GM19452 (cell line): Measurements from ENCODE around the gene NCR3LG1.
A peak's percentile ranks its signal among the peaks of the same experiment; 100 is the strongest.

Experiments used
- ATAC-seq: cut with Tn5 transposase; IDR thresholded peaks from one replicate; pipeline ENCODE4 v1.9.1; 2021; ENCODE audit not compliant: unreplicated experiment

NCR3LG1 gene

GRCh38 chr11:17392872-17393271 is 41.3 kb downstream of the NCR3LG1 start:
- ATAC-seq: no peak

GRCh38 chr11:17393472-17393871 is 41.9 kb downstream of the NCR3LG1 start:
- no peak for ATAC-seq

- ATAC-seq: no peak
Observed at GRCh38 chr11:17394743-17395390, 43.3 kb downstream of the NCR3LG1 start.

- no peak for ATAC-seq
Observed at GRCh38 chr11:17395554-17395961, 44.0 kb downstream of the NCR3LG1 start.

- no peak for ATAC-seq
Observed at GRCh38 chr11:17395978-17396377, 44.4 kb downstream of the NCR3LG1 start.

- no peak for ATAC-seq
Observed at GRCh38 chr11:17396598-17397310, 45.2 kb downstream of the NCR3LG1 start.

GRCh38 chr11:17397311-17398002 is 45.9 kb downstream of the NCR3LG1 start:
- no peak for ATAC-seq

- ATAC-seq: no peak
Observed at GRCh38 chr11:17399236-17399635, 47.6 kb downstream of the NCR3LG1 start.

- ATAC-seq: peak; percentile 74
Observed at GRCh38 chr11:17400048-17400775, 48.6 kb downstream of the NCR3LG1 start.

- ATAC-seq: no peak
Observed at GRCh38 chr11:17401316-17401715, 49.7 kb downstream of the NCR3LG1 start.

GRCh38 chr11:17401841-17402240 is 50.2 kb downstream of the NCR3LG1 start:
- ATAC-seq: no peak

- ATAC-seq: no peak
Observed at GRCh38 chr11:17402486-17402885, 50.9 kb downstream of the NCR3LG1 start.

- ATAC-seq: no peak
Observed at GRCh38 chr11:17403980-17404759, 52.6 kb downstream of the NCR3LG1 start.

- peak; percentile 44 for ATAC-seq
Observed at GRCh38 chr11:17405232-17406005, 53.8 kb downstream of the NCR3LG1 start.

GRCh38 chr11:17406082-17406817 is 54.6 kb downstream of the NCR3LG1 start:
- ATAC-seq: no peak

GRCh38 chr11:17406818-17407149 is 55.2 kb downstream of the NCR3LG1 start:
- ATAC-seq: no peak

- ATAC-seq: no peak
Observed at GRCh38 chr11:17407575-17407974, 56.0 kb downstream of the NCR3LG1 start.

- no peak for ATAC-seq
Observed at GRCh38 chr11:17408026-17408425, 56.4 kb downstream of the NCR3LG1 start.

GRCh38 chr11:17408641-17409040 is 57.0 kb downstream of the NCR3LG1 start:
- ATAC-seq: no peak
